Skeletal muscle tissue (tissue), 4 donors: Measurements from ENCODE around the gene ASB18. TPM values are rescaled to one million over a fixed set of nuclear protein-coding genes. Genes with fewer than 3 reads are reported as not detected.
"Not testable (repeated sequence)": the region's sequence is repeated elsewhere in the genome, so short reads cannot be mapped to it uniquely, and the experiment has no call there.

ENCODE experiments used
- H3K27ac ChIP-seq: one replicate; pipeline ENCODE4 v1.7.0; 2013; ENCODE audit warnings: mild to moderate bottlenecking, low read depth, low read length, inconsistent platforms
- H3K27me3 ChIP-seq, 3 donors: one replicate each; pipeline ENCODE4 v1.7.0; 2013; ENCODE audit warnings: low read length in 3 of 3; ENCODE audit not compliant: control insufficient read depth in 3 of 3, insufficient read depth in 3 of 3
- H3K36me3 ChIP-seq, 3 donors: one replicate each; pipeline ENCODE4 v1.7.0; 2013; ENCODE audit warnings: low read length in 3 of 3; ENCODE audit not compliant: control insufficient read depth in 3 of 3, insufficient read depth in 3 of 3
- H3K4me1 ChIP-seq, 3 donors: one replicate each; pipeline ENCODE4 v1.7.0; 2013; ENCODE audit warnings: low read length in 3 of 3, mild to moderate bottlenecking in 3 of 3; ENCODE audit not compliant: control insufficient read depth in 3 of 3, insufficient read depth in 3 of 3
- H3K4me3 ChIP-seq, 3 donors: one replicate each; pipeline ENCODE4 v1.7.0; 2013; ENCODE audit warnings: low read length in 3 of 3
- H3K9ac ChIP-seq, 3 donors: one replicate each; pipeline ENCODE4 v1.7.0; 2013; ENCODE audit warnings: low read length in 3 of 3, mild to moderate bottlenecking in 3 of 3, moderate library complexity in 2 of 3, low read depth in 1 of 3
- H3K9me3 ChIP-seq, 3 donors: one replicate each; pipeline ENCODE4 v1.7.0; 2013; ENCODE audit warnings: low read length in 3 of 3; ENCODE audit not compliant: control insufficient read depth in 3 of 3
- total RNA-seq: library from RNA; depleted of rRNA; stranded (reverse); fragments of >200 nt; gene quantifications from one replicate; pipeline ENCODE4 v1.2.3, GENCODE V29; 2014
- donor health status: Osteomylitis.

The ASB18 gene
- total RNA-seq, 1 donor from 2014 or later: 3.1 TPM

DNA sequence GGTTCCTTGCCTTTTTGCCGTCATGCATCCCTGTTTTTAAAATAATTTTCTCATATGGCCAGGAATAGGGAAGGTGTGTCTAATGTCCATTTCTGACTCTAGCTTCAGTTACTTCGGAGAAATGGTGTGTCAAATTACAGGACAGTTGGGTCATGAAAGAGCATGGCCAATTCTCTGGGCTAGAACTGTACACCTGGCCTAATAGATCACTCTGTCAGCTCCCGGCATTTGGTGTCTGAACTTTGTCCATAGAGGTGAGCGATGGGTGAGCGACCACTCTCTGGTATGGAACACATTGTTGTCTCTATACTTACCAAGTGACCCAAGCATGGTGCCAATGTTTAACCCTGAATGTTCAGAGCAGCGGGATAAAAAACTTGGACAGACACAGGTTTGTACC lies 38.3 kb upstream of the ASB18 start:
- Histone ChIP-seq H3K4me1 (peaks cover 5 to 14% (median 14%) of the 10 kb centered on the region in 3 donors), H3K9ac (no peak overlapping the region), H3K9me3 (no peaks in the 10 kb centered on the region), H3K27me3 (no peaks in the 10 kb centered on the region), H3K27ac (no peak overlapping the region), H3K4me3 (no peak overlapping the region), H3K36me3 (no peaks in the 10 kb centered on the region)

DNA sequence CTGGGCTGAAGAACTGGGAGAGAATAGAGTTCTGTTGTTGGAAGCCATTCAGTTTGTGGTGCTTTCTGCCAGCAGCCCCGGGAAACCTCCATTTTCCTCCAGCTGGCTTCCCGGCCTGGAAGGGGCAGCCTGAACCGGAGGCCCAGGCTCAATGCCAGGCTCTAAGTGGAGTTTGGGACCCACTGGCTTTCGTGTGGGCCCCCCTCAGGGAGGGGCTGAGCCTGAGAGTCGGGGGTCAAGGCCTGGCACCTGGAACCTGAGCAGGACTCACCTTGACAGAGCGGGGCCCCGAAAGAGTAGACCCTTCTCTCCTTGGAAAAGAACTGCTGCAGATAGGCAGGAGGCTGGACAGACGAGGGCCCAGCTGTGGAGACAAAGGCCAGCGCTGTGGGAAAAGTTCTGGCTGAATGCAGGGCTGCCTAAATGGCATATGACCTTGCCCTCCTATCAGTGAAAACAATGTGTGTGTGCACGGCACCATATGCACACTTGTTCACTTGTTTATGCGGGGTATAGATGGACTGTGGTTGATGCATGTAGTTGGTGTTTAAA lies 34.8 kb upstream of the ASB18 start:
- no peak overlapping the region for H3K27ac ChIP-seq
- H3K36me3 ChIP-seq: no peaks in the 10 kb centered on the region
- H3K9ac ChIP-seq: no peak overlapping the region
- H3K4me3 ChIP-seq: no peak overlapping the region
- H3K27me3 ChIP-seq: no peaks in the 10 kb centered on the region
- no peaks in the 10 kb centered on the region for H3K9me3 ChIP-seq
- peaks cover 5 to 14% (median 14%) of the 10 kb centered on the region in 3 donors for H3K4me1 ChIP-seq

DNA sequence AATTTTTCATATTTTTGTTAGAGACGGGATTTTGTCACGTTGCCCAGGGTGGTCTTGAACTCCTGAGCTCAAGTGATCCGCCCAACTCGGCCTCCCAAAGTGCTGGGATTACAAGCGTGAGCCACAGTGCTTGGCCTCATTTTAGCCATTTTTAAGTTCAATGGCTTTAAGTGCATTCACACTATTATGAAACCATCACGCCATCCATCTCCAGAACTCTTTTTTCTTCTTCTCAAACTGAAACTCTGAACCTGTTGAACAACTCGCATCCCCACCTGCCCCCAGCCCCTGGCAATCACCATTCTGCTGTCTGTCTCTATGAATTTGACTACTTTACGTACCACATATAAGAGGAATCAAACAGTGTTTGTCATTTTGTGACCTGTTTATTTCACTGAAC lies 31.3 kb upstream of the ASB18 start:
- H3K27me3 ChIP-seq: no peaks in the 10 kb centered on the region
- no peaks in the 10 kb centered on the region for H3K36me3 ChIP-seq
- H3K4me1 ChIP-seq: no peaks in the 10 kb centered on the region
- H3K9ac ChIP-seq: no peak overlapping the region
- H3K9me3 ChIP-seq: no peaks in the 10 kb centered on the region
- no peak overlapping the region for H3K4me3 ChIP-seq
- H3K27ac ChIP-seq: no peak overlapping the region

DNA sequence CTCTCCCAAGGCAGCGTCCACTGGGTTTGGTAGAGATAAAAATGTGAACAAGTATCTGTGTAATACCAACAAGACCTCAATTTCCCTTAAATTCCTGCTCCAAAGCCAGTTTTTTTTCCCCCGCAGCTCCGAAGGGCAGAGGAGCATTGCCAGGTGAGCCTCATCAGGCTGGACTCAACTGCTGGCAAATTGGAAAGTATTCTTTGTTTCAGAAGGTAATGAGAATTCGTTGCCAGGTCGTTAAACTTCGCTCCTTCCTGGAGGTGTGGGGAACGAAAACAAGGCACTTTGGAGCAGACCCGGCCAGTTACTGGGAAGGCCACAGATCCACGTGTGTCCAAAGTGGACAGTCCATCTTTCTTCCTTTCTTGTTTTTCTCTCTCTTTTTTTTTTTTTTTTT lies 30.4 kb upstream of the ASB18 start:
- no peaks in the 10 kb centered on the region for H3K9me3 ChIP-seq
- H3K27me3 ChIP-seq: peaks cover 0 to 2% (median 0%) of the 10 kb centered on the region in 3 donors
- H3K36me3 ChIP-seq: no peaks in the 10 kb centered on the region
- no peaks in the 10 kb centered on the region for H3K4me1 ChIP-seq
- no peak overlapping the region for H3K27ac ChIP-seq
- H3K4me3 ChIP-seq: no peak overlapping the region
- no peak overlapping the region for H3K9ac ChIP-seq

DNA sequence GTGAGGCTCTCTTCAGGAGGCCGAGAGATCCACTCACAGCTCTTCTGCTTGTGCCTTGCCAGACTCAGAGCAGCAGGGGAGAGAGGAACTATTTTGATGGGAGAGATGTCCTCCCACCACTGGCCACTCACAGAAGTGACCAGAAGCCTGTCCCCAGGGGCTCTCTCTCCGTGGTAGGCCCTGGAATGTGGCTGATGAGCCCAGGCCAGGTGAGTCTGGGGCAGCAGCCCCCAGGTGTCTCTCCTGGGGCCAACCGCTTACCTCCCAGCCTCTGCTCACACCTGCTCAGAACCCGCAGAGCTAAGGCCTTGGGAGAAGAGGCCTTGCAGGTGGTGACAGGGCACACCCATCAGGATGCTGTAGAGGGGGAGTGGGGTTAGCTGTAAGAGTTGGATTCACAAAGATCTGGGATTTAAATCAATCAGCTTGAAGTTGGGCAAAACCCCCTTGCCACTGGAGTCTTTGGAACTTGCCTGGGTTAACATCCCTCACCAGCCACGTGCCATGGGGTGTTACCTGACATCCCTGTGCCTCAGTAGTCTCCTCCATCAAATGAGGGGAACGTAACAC lies 29.1 kb upstream of the ASB18 start:
- H3K4me1 ChIP-seq: no peaks in the 10 kb centered on the region
- no peak overlapping the region for H3K4me3 ChIP-seq
- no peak overlapping the region for H3K9ac ChIP-seq
- H3K27me3 ChIP-seq: peaks cover 0 to 3% (median 0%) of the 10 kb centered on the region in 3 donors
- H3K27ac ChIP-seq: no peak overlapping the region
- H3K9me3 ChIP-seq: no peaks in the 10 kb centered on the region
- H3K36me3 ChIP-seq: no peaks in the 10 kb centered on the region

DNA sequence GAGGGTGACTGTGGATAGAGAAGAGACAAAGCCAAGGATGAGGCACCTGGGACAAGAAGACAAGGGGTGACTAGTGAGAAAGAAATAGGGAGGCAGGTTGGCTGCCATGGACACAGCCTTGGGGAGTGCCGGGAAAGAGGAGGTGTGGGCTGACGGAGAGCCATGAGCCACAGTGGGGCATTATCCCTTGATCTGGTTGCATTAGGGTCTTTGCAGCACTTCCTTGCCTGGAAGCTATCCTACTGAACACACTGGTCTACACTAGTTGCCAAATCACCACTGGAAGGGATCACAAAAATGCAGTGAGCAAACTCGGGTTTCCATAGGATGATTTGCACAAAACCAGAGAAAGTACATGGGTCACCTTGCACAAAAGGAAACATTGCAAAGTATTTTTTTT lies 27.7 kb upstream of the ASB18 start:
- Histone ChIP-seq H3K36me3 (no peaks in the 10 kb centered on the region), H3K9me3 (no peaks in the 10 kb centered on the region), H3K27me3 (peaks cover 0 to 3% (median 0%) of the 10 kb centered on the region in 3 donors), H3K27ac (no peak overlapping the region), H3K4me3 (no peak overlapping the region), H3K4me1 (peaks cover 0 to 3% (median 0%) of the 10 kb centered on the region in 3 donors), H3K9ac (no peak overlapping the region)

DNA sequence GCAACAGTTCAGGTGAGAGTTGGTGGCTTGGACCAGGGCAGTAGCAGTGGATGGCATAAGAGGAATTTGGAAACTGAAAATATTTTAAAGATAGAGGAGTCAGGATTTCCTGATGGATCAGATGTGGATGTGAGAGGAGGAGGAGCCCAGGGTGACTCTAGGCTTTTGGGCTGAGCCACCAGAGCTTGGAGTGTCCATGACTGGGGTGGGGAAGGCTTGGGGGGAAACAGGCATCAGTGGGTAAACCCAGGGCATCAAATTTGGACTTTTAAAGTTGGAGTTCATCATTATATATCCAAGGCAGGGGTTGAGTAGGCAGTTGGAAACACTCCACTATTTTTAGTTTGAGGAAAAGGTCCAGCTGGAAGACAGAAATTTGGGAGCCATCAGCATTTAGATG lies 27.3 kb upstream of the ASB18 start:
- Histone ChIP-seq H3K4me3 (no peak overlapping the region), H3K27me3 (peaks cover 0 to 3% (median 0%) of the 10 kb centered on the region in 3 donors), H3K9me3 (no peaks in the 10 kb centered on the region), H3K36me3 (no peaks in the 10 kb centered on the region), H3K4me1 (peaks cover 0 to 4% (median 0%) of the 10 kb centered on the region in 3 donors), H3K27ac (no peak overlapping the region), H3K9ac (no peak overlapping the region)

DNA sequence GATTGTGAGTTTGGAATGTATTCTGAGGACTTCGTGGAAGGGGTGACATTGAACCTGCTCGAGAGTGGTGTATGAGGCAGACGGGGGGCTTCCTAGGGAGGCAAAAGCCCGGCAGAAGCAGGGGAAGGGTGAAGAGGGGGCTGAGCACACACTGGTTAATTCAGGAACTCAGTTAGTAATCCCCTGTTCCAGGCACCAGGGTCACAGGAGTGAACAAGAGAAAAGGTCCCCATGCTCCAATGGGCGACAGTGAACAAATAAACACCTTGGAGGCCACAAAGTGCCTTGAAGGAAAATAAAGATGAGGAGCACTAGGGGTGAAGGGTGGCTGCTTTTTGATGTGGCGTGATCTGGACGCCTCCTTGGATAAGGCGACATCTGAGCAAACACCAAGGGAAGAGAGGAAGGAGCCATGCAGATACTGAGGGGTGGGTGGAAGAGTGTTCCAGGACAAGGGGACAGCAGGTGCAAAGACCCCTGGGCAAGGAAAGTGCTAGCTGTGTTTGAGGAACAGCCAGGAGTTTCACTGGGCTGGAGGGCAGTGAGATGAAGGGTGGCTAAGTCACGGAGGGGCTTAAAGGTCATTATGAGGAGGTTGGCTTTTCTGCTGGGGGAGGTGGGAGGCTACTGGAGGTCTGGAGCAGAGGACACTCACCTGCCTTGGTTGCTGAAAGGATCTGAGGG lies 26.7 kb upstream of the ASB18 start:
- no peak overlapping the region for H3K27ac ChIP-seq
- no peaks in the 10 kb centered on the region for H3K9me3 ChIP-seq
- no peak overlapping the region for H3K9ac ChIP-seq
- no peaks in the 10 kb centered on the region for H3K36me3 ChIP-seq
- peaks cover 0 to 3% (median 0%) of the 10 kb centered on the region in 3 donors for H3K27me3 ChIP-seq
- no peak overlapping the region for H3K4me3 ChIP-seq
- H3K4me1 ChIP-seq: peaks cover 0 to 4% (median 0%) of the 10 kb centered on the region in 3 donors

DNA sequence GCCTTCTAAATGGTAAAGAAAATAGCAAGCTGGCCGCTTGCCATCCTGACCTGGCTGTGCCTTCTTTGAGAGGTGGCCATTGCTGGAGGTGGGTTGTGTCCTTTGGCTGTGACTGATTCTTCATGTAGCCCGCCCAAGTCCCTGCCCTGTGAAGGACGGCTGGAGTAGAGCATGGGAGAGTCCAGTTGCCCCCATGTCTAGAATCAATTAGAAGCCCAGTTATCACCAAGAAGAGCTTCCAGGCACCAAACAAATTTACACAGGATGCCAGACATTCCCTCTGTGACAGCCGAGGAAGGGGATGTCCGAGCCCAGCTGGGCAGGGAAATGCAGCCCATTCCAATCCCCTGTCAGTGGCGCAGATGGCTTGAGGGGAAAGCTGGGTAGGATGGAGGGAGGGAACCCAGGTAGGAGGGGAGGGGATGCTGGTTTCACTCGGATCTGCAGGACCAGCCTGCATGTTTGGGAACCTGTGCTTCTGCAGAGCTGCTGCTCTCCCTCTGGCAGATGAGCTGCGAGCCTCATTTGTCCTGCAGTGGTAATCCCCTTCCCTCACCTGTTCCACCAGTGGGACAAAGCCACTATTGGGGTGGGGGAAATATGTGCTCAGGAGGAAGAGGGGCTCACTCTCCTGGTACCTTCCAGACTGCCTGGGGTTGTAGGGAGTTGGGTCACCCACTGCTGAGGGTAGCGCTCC lies 25.7 kb upstream of the ASB18 start:
- no peaks in the 10 kb centered on the region for H3K9me3 ChIP-seq
- peaks cover 0 to 4% (median 0%) of the 10 kb centered on the region in 3 donors for H3K4me1 ChIP-seq
- no peak overlapping the region for H3K27ac ChIP-seq
- no peak overlapping the region for H3K9ac ChIP-seq
- peaks cover 0 to 3% (median 0%) of the 10 kb centered on the region in 3 donors for H3K27me3 ChIP-seq
- no peaks in the 10 kb centered on the region for H3K36me3 ChIP-seq
- no peak overlapping the region for H3K4me3 ChIP-seq

DNA sequence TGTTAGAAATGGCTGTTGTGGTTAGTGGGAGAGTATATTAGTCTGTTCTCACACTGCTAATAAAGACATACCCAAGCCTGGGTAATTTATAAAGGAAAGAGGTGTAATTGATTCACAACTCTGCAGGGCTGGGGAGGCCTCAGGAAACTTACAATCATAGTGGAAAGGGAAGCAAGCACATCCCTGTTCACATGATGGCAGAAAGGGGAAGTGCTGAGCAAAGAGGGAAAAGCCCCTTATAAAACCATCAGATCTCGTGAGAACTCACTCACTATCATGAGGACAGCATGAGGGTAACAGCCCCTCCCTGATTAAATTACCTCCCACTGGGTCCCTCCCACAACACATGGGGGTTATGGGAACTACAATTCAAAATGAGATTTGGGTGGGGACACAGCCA lies 24.2 kb upstream of the ASB18 start:
- H3K27ac ChIP-seq, H3K36me3 ChIP-seq, H3K9ac ChIP-seq, H3K27me3 ChIP-seq, H3K4me1 ChIP-seq, H3K9me3 ChIP-seq, H3K4me3 ChIP-seq: not testable (repeated sequence)
